CD4-positive, alpha-beta T cell treated with Interferon alpha-2 for 1 hour (primary cell): ENCODE measurements around the gene FAM50A.

ENCODE experiments used
- DNase-seq, 2 donors: peaks; one replicate each; pipeline ENCODE4 v3.0.0-alpha.2; 2020 to 2022

The FAM50A gene

DNA sequence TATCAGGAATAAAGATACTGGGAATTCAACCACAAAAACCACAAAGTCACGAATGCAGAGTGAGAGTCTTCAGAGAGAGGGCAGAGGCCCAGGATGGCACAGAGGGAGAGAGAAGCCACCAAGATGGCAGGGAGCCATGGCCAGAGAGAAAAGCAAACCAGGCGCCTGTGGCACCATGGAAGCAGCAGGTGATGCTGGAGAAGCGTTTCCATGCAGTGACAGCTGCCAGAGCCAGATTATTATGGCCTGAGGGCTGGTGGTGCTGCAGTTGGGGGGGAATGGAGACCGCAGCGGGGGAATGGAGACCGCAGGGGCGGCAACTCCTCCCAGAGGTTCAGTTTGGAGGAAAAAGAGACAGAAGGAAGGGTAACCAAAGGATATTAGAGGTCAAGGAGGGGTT, 26.8 kb upstream of the FAM50A start:
- DNase-seq = no peak

DNA sequence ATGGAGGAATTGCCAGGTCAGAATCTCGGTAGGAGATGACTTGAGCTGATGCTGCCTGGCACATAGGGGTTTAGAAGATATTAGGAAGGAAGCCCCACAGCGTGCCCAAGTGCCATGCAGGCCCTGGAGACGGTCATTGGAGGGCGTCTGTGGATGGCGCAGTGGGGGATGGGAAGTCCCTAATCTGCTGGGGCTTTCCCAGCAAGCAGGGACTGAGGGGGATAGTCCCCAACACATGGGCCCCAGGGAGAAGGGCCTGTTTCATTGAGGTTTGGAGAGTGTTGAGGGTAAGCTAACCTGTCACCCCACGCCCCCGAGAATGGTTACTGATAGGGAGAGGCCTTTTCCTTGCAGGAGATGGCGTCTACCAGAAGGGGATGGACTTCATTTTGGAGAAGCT, 24.8 kb upstream of the FAM50A start:
- DNase-seq = no peak

DNA sequence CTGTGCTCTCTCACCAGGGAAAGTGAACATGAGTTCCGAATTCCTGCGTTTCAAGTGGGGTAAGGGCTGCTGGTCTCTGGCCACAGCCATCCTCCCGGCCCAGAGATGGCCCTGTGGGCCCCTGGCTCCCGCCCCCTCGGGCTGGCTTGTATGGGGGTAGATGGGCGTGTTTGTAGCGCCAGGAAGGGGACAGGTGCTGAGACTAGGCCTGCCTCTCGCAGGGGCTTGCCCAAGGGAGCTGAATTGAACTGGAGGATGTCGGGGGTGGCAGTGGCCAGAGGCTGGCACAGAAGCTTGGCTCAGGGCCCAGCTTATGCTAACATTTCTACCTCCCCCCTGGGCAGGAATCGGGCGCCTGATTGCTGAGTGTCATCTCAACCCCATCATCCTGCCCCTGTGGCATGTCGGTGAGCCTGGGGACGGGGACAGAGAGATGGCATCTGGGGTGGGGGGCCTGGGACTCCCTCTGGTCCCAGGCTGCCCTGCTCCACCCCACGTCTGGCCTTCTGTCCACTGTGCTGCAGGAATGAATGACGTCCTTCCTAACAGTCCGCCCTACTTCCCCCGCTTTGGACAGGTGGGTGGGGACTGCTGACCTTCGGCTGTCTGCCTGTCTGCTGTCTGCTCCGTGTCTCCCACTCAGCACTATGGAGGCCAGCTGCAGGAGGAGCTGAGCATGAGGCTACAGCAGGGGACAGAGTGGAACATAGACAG, 24.1 kb upstream of the FAM50A start:
- no peak for DNase-seq

DNA sequence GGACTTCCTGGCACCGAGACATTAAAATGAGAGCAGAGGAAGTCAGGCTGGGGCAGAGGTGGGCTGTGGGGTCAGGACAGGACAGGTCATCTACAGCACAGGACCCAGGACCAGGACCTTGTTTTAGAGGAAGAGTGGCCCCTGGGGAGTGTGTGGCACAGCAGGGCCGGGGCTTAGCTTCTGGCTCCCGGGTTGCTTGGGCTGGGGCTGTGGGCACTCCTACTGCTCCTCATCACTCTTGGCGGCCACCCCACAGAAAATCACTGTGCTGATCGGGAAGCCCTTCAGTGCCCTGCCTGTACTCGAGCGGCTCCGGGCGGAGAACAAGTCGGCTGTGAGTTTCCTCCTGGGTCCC, 23.6 kb upstream of the FAM50A start:
- DNase-seq = no peak

DNA sequence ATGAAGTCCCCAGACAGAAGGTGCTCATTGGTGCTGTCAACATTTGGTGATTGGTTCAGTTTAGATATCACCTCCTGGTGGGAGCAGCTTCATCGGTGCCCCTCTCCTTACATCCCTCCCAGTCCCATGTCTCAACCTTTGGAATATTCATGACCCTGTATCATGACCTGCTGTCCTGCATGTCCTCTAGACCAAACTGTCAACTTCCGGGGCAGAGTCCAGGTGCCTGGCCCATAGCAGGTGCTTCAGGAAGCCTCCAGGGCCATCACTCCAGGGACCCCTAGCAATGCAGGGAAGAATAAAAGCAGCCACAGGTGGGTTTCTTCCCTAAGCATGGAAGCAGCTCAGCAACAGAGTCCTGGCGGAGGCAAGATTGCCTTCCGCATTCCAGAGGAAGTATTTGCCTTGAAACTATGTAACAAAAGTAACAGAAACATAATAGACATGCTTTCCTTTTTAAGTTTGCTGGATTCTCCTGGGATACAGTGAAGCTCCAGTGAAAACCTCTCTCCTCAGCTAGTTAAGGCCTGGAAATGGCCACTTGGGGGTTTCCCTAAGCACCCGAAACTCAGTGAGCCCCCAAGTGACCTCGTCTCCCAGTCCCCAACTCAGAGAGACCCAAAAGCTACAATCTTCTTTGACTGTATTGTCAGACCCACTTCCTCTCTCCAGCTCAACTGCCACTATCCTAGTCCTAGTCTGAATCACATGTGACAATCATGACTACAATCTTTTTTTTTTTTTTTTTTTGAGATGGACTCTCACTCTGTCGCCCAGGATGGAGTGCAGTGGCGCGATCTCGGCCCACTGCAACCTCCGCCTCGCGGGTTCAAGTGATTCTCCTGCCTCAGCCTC, 16.8 kb upstream of the FAM50A start:
- DNase-seq = no peak

DNA sequence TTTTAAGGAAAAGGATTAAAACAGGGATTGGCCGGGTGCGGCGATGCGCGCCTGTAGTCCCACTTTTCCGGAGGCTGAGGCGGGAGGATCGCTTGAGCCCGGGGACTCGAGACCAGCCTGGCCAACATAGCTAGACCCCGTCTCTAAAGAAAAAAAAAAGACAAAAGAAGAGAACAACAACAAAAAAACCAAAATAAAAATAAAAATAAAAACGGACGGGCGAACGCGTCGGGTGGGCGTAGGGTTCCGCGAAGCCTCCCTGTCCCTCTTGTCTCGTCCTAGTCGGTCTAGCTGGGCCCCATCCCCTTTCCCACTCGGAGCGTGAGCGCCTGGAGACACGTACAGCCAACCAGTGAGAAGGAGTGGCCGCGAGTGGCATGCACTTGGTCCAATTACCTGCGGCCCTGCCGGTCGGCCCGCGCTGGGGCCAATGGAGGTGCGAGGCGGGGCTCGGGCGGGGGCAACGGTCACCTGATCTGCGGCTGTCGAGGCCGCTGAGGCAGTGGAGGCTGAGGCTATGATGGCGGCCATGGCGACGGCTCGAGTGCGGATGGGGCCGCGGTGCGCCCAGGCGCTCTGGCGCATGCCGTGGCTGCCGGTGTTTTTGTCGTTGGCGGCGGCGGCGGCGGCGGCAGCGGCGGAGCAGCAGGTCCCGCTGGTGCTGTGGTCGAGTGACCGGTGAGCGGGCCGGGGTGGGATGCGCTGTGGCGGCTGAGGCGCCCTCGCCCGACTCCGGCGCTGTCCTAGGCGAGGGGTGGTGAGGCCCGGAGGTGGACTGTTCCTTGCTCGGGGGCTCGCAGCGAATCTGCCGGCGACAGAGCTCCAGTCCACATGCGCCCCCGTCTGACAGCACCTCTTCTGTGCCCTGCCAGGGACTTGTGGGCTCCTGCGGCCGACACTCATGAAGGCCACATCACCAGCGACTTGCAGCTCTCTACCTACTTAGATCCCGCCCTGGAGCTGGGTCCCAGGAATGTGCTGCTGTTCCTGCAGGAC, 15.5 kb upstream of the FAM50A start, which contains the start of gene ATP6AP1:
TSS of gene ATP6AP1 (plus strand) at position 502 of the 996 bp plus-strand sequence. CDS start at position 518, 16 bp downstream.
- peak; percentile 89 to 92 for DNase-seq

DNA sequence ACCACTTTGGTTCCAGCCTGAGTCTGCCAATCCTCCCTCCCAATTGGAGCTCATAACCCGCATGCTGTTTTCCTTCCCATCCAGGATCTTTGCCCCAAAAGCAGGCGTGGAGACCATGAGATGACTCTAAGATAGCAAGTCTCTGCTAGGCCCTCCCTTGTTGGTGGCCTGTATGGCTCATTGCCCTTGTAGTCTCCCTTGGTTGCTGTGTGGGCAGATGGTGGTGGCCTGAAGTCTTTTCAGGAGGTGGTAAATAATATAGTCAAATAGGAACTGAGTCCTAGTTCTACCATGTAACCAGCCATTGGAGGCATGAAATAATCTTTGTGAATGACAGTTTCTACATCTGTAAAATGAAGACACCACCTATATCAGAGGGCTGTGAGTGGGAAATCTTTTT, 14.2 kb upstream of the FAM50A start:
- no peak for DNase-seq

DNA sequence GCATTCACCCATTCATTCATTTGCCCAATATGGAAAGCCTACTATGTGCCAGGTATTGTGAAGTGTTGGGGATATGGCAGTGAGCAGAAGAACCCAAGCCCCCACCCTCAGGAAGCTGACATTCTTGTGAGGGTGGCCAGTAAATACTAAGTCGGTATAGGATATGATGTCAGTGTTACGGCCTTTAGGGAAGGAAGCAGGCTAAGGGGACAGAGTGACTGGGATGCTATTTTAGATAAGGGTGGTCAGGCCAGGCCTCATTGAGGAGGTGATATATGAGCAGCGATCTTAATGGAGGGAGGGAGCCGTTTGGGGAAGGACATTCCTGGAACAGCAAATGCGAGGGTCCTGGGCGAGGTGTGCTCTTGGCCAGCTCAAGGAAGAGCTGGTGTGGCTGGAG, 13.5 kb upstream of the FAM50A start:
- DNase-seq = no peak

DNA sequence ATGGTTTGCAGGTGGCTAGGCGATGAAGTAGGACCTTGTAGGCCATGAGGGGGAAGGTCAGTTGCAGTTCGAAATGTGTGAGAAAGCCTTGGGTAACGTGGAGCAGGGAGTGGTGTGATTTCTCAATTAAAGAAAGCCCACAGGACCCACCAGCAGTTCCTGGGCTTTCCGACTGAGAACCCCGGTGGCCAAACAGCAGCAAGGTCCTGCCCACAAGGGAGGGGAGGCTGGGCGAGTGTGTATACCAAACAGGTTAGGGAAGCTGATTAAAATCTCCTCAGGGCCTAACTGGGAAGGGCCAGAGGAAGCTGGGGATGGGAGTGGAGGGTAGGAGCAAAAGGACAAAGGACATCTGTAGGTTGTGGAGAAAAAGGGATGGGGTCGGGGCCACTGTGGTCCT, 13.0 kb upstream of the FAM50A start:
- DNase-seq = peak in 1 of 2 donors; percentile 22

DNA sequence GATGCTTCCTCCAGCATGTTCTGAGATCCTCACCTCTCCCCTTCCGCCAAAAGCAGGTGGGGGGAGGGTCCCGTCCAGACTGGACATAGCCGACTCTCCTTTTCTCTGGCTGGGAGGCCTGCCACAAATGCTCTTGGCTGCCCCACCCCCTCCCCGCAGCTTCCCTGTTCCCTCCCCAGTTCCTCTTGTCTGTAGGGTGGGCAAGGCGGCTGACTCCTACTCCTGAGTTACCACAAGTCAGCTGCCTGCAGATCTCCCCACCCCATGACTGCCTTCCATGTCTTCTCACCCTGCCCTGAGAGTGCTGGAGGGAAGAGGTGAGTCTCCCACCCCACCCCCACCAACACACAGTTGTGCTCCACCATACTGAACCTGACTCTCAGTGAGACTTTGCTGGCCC, 12.6 kb upstream of the FAM50A start:
- DNase-seq = no peak

DNA sequence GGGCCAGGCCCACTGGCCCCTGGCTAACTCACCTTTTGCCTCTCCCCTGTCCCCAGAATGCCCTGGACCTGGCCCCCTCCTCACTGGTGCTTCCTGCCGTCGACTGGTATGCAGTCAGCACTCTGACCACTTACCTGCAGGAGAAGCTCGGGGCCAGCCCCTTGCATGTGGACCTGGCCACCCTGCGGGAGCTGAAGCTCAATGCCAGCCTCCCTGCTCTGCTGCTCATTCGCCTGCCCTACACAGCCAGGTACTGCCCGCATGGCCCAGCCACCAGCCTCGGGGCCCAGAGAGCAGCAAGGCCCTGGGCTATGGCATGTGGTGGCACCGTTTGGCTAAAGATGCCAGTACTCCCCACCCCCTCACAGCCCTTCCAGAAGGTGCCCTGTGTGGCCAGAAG, 11.7 kb upstream of the FAM50A start:
- DNase-seq = no peak

DNA sequence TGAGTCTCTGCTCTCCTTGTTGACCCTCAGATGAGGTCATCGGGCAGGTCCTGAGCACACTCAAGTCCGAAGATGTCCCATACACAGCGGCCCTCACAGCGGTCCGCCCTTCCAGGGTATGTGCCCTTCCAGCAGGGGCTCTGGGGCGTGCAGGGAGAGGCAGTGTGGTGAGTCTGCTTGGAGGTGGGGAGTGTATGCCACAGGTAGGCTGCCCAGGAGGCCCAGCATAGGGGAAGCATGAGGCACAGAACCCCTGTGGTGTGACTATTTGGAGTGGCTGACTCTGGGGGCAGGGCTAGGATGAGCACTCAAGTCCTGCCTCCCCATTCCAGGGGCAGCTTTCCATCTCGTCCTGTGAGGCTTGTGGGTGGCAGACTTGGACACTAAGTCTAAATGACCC, 10.3 kb upstream of the FAM50A start:
- DNase-seq = no peak

DNA sequence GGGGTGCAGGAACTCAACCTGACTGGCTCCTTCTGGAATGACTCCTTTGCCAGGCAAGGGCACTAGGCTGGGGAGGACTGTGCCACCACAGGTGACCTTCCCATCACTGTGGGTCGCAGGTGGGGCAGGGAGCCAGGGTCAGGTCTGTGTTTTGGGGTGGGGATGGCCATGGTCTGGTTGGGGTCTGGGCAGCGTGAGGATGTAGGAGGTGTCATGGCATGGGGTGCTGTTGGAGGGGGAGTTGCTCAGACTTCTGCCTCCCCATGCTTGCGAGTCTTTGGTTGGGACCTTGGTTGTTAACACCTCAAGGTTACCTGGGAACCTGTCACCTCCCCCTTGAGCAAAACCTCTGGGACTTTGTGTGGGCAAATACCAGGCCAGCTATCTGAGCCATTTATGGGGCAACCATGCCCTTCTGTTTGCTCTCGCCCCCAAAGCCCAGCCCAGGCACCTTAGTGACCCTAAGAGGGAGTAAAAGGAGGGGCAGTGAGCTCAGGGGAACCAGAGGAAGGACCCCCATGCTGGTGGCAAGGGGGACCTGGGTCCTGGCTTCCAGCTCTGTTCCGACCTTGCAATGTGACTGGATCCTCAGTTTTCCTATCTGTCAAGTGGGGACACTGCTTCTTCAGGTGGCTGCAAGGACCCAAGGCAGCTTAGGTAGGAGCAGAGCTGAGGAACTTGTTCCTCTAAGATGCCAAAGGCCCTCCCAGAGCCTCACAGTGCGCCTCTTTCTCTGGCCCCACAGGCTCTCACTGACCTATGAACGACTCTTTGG, 9.4 kb upstream of the FAM50A start:
- DNase-seq = no peak

DNA sequence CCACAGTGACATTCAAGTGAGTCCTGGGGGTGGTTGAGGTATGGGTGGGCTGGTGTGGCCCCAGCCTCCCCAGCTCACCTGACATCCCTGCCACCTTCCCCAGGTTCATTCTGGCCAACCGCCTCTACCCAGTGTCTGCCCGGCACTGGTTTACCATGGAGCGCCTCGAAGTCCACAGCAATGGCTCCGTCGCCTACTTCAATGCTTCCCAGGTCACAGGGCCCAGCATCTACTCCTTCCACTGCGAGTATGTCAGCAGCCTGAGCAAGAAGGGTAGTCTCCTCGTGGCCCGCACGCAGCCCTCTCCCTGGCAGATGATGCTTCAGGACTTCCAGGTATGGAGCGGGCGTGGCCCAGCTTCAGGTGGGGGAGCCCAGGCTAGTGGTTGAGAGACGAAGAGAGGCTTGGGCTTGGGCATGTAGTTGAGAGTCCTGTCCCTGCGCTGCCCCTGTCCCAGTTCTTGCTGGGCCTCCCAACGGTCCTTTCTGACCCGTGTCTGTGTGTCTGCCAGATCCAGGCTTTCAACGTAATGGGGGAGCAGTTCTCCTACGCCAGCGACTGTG, 8.7 kb upstream of the FAM50A start:
- DNase-seq = no peak

DNA sequence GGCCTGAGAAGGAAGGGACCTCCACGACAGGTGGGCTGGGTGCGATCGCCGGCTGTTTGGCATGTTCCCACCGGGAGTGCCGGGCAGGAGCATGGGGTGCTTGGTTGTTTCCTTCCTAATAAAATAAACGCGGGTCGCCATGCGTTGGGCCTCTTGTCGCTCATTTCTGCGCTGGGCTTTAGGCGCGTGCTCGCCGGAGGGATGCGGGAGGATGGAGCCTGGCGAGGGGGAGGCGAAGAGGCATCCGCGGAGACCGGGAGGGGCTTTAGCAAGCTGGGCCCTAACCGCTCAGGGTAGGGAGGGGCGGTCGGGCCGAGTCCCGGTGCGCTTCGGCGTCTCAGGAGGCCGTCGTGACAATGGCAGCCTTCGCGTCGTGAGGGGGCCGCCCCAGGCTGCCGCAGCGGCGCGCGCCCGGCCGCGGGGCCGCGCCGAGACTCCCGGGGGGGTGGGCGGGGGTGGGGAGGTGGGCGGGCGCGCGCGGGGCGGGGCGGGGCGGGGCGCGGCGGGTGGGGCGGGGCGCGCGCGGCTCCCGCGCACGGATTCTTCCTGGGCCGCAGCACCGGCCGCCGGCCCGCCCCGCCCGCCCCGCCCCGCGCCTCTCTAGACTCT, 7.5 kb upstream of the FAM50A start:
- DNase-seq = peak; percentile 51 to 77

DNA sequence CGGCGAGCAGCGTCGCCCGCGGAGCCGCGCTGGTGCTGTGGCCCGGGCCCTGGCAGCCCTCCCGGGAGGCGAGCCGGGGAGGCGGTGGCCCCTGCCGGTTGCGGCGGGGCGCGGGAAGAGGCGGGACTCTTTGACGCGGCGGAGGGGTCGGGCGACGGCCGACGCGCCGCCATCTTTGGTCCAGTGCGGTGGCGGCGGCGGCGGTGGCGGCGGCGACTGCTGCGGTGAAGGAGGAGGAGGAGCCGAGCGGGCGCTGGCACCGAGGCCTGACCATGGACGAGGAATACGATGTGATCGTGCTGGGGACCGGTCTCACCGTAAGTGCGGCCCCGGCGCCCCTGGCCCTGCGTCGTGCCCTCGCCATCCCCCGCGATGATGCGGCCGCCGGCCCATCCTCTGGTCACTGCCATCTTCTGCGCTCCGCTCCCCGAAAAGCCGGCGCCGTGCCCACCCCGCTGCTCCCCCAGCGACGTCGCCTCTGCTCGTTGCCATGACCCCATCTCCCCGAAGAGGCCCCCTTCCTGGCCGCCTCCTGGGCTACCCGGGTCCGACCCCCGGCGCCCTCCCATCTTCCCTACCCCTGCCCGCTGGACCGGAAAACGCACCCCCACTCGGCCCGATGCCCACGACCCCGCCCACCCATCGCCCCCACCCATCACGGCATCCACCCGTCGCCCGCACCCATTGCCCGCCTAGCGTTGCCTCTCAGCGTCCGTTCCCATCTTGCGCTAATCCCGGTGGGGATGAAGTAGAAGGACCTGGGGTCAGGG, 6.8 kb upstream of the FAM50A start, which contains the start of gene GDI1:
TSS of gene GDI1 (plus strand) at position 172 of the 770 bp plus-strand sequence. CDS start at position 273, 101 bp downstream.
- DNase-seq = peak; percentile 46 to 73

DNA sequence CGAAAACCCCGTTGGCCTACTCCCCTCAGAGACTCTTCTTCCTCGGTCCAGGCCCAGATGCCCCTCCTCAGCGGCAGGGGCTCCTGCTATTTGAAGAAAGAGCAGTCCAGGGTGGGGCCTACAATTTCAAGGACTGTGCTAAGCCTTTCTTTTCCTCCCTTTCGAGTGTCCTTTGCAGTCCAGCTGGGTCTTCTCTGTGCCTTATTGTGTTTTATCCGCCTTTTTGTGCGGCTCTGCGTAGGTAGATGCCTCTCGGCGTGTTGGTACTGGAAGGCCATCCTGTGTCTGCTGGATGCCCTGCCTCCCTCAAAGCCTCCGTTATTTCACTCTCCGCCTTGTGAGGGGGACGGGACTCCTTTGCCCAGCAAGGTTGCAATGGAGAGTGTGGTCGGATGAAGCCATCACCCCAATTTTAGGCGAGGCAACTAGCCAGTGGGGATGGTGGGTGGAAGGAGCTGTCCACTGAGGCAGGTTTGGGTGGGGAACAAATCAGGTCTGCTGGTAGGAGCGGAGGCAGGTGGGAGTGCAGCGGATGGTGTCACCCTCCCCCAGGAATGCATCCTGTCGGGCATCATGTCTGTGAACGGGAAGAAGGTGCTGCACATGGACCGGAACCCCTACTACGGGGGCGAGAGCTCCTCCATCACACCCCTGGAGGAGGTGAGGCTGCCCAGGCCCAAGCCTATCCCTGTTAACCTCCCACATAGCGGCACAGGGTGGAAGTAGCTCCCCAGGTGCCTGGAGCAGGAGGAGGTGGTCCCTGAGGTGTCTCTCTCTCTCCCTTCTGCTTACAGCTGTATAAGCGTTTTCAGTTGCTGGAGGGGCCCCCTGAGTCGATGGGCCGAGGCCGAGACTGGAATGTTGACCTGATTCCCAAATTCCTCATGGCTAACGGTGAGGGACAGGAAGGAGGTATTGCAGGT, 5.7 kb upstream of the FAM50A start:
- no peak for DNase-seq

DNA sequence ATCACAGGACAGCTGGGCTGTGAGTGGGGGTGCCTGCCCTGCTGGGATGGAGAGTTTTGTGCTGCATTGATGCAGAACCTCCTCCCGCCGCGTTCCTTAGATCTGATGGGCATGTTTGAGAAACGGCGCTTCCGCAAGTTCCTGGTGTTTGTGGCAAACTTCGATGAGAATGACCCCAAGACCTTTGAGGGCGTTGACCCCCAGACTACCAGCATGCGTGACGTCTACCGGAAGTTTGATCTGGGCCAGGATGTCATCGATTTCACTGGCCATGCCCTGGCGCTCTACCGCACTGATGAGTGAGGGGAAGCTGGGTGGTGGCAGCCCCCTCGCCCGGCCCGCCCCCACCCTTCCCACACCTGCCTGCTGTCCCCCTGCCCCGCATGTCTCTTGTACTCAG, 4.1 kb upstream of the FAM50A start:
- no peak for DNase-seq

DNA sequence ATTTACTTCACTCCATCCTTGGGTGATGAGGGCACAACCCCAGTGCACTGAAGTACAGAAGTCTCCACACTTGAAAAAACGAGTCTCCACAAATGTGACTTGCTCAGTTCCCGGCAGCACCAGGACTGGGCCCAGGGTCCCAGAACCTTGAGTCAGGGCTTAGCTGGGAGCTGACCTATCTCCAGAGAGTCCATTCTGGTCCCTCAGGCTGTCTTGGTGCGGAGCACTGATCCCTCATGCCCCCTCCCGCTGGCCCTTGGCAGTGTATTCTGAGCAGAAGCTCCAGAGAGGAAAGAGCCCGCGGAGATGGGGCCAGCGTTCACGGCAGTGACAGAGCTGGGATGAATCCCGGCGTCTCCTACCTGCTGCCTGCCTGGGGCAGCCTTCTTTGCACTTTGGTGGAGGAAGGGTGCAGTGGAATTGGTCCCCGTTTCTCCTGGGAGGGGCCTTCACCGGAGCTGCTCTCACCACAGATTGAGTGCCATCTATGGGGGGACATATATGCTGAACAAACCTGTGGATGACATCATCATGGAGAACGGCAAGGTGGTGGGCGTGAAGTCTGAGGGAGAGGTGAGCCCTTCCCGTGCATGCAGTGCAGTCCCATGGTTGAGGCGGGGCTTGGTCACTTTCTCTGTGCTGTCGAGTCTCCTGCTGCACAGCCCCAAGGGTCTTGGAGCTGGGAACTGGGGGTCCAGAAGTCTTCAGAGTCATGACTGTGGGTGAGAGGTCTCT, 3.2 kb upstream of the FAM50A start:
- DNase-seq = no peak
